H9 (cell line): Measurements from ENCODE around the gene BMP7. TPM values are rescaled to one million over a fixed set of nuclear protein-coding genes. Genes with fewer than 3 reads are reported as not detected.

Experiments
- DNase-seq: peaks from one replicate; pipeline ENCODE4 v3.0.0-alpha.2; 2017
- H2AFZ ChIP-seq: one replicate; pipeline ENCODE4 v1.6.1; 2013; ENCODE audit warnings: mild to moderate bottlenecking, low read length, control low read depth, moderate library complexity
- H2AK5ac ChIP-seq: 2 replicates; pipeline ENCODE4 v1.6.1; 2013; ENCODE audit warnings: low read length, control low read depth, mixed read lengths; ENCODE audit not compliant: insufficient read length
- H2BK120ac ChIP-seq: one replicate; pipeline ENCODE4 v1.6.1; 2013; ENCODE audit warnings: low read depth, mild to moderate bottlenecking, low read length, control low read depth, inconsistent platforms; ENCODE audit not compliant: poor library complexity, severe bottlenecking
- H2BK12ac ChIP-seq: 2 replicates; pipeline ENCODE4 v1.6.1; 2013; ENCODE audit warnings: low read length, control low read depth, mixed read lengths, low read depth; ENCODE audit not compliant: insufficient read length
- H2BK15ac ChIP-seq: 2 replicates; pipeline ENCODE4 v1.6.1; 2013; ENCODE audit warnings: low read depth, low read length, control low read depth
- H2BK20ac ChIP-seq: one replicate; pipeline ENCODE4 v1.6.1; 2013; ENCODE audit warnings: low read depth, mild to moderate bottlenecking, low read length, control low read depth, inconsistent platforms; ENCODE audit not compliant: poor library complexity, severe bottlenecking
- H2BK5ac ChIP-seq: 2 replicates; pipeline ENCODE4 v1.6.1; 2013; ENCODE audit warnings: low read length, control low read depth, mixed read lengths; ENCODE audit not compliant: insufficient read length
- H3K14ac ChIP-seq: 2 replicates; pipeline ENCODE4 v1.6.1; 2013; ENCODE audit warnings: low read length, control low read depth; ENCODE audit not compliant: insufficient read depth
- H3K18ac ChIP-seq: 2 replicates; pipeline ENCODE4 v1.6.1; 2013; ENCODE audit warnings: low read depth, mild to moderate bottlenecking, mixed read lengths, low read length, control low read depth; ENCODE audit not compliant: insufficient read length
- H3K23ac ChIP-seq: 2 replicates; pipeline ENCODE4 v1.6.1; 2013; ENCODE audit warnings: low read length, control low read depth, mixed read lengths, low read depth; ENCODE audit not compliant: insufficient read length
- H3K23me2 ChIP-seq: 2 replicates; pipeline ENCODE4 v1.6.1; 2013; ENCODE audit warnings: low read depth, mild to moderate bottlenecking, mixed read lengths, low read length, control low read depth; ENCODE audit not compliant: insufficient read length, poor library complexity, severe bottlenecking
- H3K27ac ChIP-seq: 2 replicates; pipeline ENCODE4 v1.5.1; 2013; ENCODE audit warnings: low read length, control low read depth, mixed read lengths, low read depth; ENCODE audit not compliant: insufficient read length
- H3K27me3 ChIP-seq: 2 replicates; pipeline ENCODE4 v1.6.1; 2013; ENCODE audit warnings: low read length, control low read depth, inconsistent platforms; ENCODE audit not compliant: insufficient read depth
- H3K4ac ChIP-seq: 2 replicates; pipeline ENCODE4 v1.6.1; 2013; ENCODE audit warnings: low read depth, mild to moderate bottlenecking, control low read depth, inconsistent platforms, low read length, moderate library complexity
- H3K4me1 ChIP-seq: 2 replicates; pipeline ENCODE4 v1.6.1; 2013; ENCODE audit warnings: low read length, control low read depth, inconsistent platforms; ENCODE audit not compliant: insufficient read depth
- H3K4me2 ChIP-seq: 2 replicates; pipeline ENCODE4 v1.6.1; 2013; ENCODE audit warnings: low read length, control low read depth, mixed read lengths; ENCODE audit not compliant: insufficient read length, insufficient read depth
- H3K56ac ChIP-seq: 2 replicates; pipeline ENCODE4 v1.6.1; 2013; ENCODE audit warnings: low read depth, mild to moderate bottlenecking, mixed read lengths, low read length, control low read depth; ENCODE audit not compliant: insufficient read length
- H3K79me1 ChIP-seq: 2 replicates; pipeline ENCODE4 v1.6.1; 2013; ENCODE audit warnings: low read depth, mild to moderate bottlenecking, moderate library complexity, low read length, control low read depth, inconsistent platforms; ENCODE audit not compliant: insufficient read depth, poor library complexity, severe bottlenecking
- H3K79me2 ChIP-seq: 2 replicates; pipeline ENCODE4 v1.6.1; 2013; ENCODE audit warnings: low read length, control low read depth, inconsistent platforms; ENCODE audit not compliant: insufficient read depth
- H3K9ac ChIP-seq: 2 replicates; pipeline ENCODE4 v1.6.1; 2013; ENCODE audit warnings: low read length, control low read depth, mixed read lengths; ENCODE audit not compliant: insufficient read length; ENCODE audit errors: extremely low read depth
- H3K9me3 ChIP-seq: one replicate; pipeline ENCODE4 v1.6.1; 2013; ENCODE audit warnings: low read depth, low read length, inconsistent platforms; ENCODE audit not compliant: control insufficient read depth
- H3T11ph ChIP-seq: one replicate; pipeline ENCODE4 v1.6.1; 2013; ENCODE audit warnings: mild to moderate bottlenecking, low read length, control low read depth, inconsistent platforms
- H4K20me1 ChIP-seq: one replicate; pipeline ENCODE4 v1.6.1; 2013; ENCODE audit not compliant: control insufficient read depth, insufficient read length, insufficient read depth
- H4K5ac ChIP-seq: 2 replicates; pipeline ENCODE4 v1.6.1; 2013; ENCODE audit warnings: low read depth, mild to moderate bottlenecking, mixed read lengths, low read length, control low read depth; ENCODE audit not compliant: insufficient read length
- H4K8ac ChIP-seq: replicated peaks from 2 replicates; pipeline ENCODE4 v1.6.1; 2013; ENCODE audit warnings: low read length, control low read depth, mixed read lengths, low read depth; ENCODE audit not compliant: insufficient read length
- H4K91ac ChIP-seq: 2 replicates; pipeline ENCODE4 v1.6.1; 2013; ENCODE audit warnings: low read depth, mild to moderate bottlenecking, moderate library complexity, mixed read lengths, low read length, control low read depth; ENCODE audit not compliant: insufficient read length
- H3K27ac Mint-ChIP-seq, 3 experiments: 2 replicates in 2 of 3; 3 replicates in 1 of 3; pipeline ENCODE4 v1.8.0; 2020 to 2021; ENCODE audit warnings: mixed read lengths in 3 of 3, mild to moderate bottlenecking in 1 of 3, moderate library complexity in 1 of 3
- H3K27me3 Mint-ChIP-seq: 2 replicates; pipeline ENCODE4 v1.8.0; 2021; ENCODE audit warnings: low read depth, mild to moderate bottlenecking, moderate library complexity, mixed read lengths
- H3K36me3 Mint-ChIP-seq, 3 experiments: 2 replicates in 2 of 3; 3 replicates in 1 of 3; pipeline ENCODE4 v1.8.0; 2020 to 2021; ENCODE audit warnings: low read depth in 3 of 3, mixed read lengths in 3 of 3; ENCODE audit not compliant: insufficient read depth in 1 of 3
- H3K4me1 Mint-ChIP-seq, 2 experiments: 2 replicates each; pipeline ENCODE4 v1.8.0; 2020; ENCODE audit warnings: mixed read lengths in 2 of 2
- H3K4me3 Mint-ChIP-seq, 2 experiments: 2 replicates in 1 of 2; 3 replicates in 1 of 2; pipeline ENCODE4 v1.8.0; 2020 to 2021; ENCODE audit warnings: mild to moderate bottlenecking in 2 of 2, mixed read lengths in 2 of 2, moderate library complexity in 1 of 2
- H3K9me3 Mint-ChIP-seq, 2 experiments: 2 replicates in 1 of 2; 3 replicates in 1 of 2; pipeline ENCODE4 v1.8.0; 2020; ENCODE audit warnings: mild to moderate bottlenecking in 2 of 2, mixed read lengths in 2 of 2, moderate library complexity in 1 of 2
- WGBS: extraction: QIAGEN DNeasy Blood & Tissue Kit; methylation state at CpG from one replicate; pipeline ENCODE4 v1.1.7; 2013; ENCODE audit warnings: missing lambda C conversion rate, low lambda C conversion rate, mixed read lengths; ENCODE audit not compliant: insufficient read length; ENCODE audit errors: extremely low coverage; 5-methylcytosine and 5-hydroxymethylcytosine counted together
- total RNA-seq: library from RNA; stranded (reverse); gene quantifications from 2 replicates; pipeline ENCODE4 v1.2.1, GENCODE V29; 2021
- TF ChIP-seq, protein P1 (sequence below): fragments of 200-600 bp; sonication (generic); conservative IDR thresholded peaks from 3 replicates; pipeline ENCODE4 v1.8.0; 2021; ENCODE audit warnings: antibody characterized with exemption, mild to moderate bottlenecking

The BMP7 gene
- total RNA-seq, 1 experiment from 2014 or later, result 17.7 TPM

DNA sequence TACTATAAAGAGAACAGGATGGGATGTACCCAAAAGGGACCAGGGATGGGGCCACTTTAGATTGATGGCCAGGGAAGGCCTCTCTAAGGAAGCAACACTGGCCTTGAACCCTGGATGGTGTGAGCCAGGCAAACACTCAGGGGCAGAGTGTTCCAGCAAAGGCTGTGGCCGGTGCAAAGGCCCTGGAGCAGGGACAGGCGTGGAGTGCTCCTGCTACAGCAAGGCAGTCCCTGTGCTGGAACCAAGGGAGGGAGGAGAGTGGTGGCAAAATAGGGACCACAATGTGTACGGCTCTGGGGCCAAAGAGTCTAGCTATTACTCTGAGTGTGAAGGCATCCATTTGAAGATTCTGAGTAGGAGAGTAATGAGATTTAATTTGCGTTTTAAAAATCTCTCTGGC lies 131.6 kb downstream of the BMP7 start:
- Histone ChIP-seq H2BK12ac (no peak overlapping the region), H4K20me1 (no peaks in the 10 kb centered on the region), H3K79me1 (no peaks in the 10 kb centered on the region), H3K9me3 (no peaks in the 10 kb centered on the region), H4K5ac (no peak overlapping the region), H3K27ac (no peak overlapping the region), H3K9ac (no peak overlapping the region), H2BK15ac (no peak overlapping the region), H2BK120ac (no peak overlapping the region), H3K4me1 (no peaks in the 10 kb centered on the region), H2BK20ac (no peak overlapping the region), H2BK5ac (no peak overlapping the region), H3K18ac (no peak overlapping the region), H3K79me2 (no peaks in the 10 kb centered on the region), H4K91ac (no peak overlapping the region), H3K23ac (no peak overlapping the region), H3K56ac (no peak overlapping the region), H3K27me3 (no peaks in the 10 kb centered on the region), H3K23me2 (no peaks in the 10 kb centered on the region), H2AK5ac (no peak overlapping the region), H3T11ph (no peak overlapping the region), H3K4ac (no peak overlapping the region), H3K4me2 (no peak overlapping the region), H3K14ac (no peak overlapping the region), H4K8ac (no peak overlapping the region), H2AFZ (no peak overlapping the region)
- TF ChIP-seq, protein P1, sequence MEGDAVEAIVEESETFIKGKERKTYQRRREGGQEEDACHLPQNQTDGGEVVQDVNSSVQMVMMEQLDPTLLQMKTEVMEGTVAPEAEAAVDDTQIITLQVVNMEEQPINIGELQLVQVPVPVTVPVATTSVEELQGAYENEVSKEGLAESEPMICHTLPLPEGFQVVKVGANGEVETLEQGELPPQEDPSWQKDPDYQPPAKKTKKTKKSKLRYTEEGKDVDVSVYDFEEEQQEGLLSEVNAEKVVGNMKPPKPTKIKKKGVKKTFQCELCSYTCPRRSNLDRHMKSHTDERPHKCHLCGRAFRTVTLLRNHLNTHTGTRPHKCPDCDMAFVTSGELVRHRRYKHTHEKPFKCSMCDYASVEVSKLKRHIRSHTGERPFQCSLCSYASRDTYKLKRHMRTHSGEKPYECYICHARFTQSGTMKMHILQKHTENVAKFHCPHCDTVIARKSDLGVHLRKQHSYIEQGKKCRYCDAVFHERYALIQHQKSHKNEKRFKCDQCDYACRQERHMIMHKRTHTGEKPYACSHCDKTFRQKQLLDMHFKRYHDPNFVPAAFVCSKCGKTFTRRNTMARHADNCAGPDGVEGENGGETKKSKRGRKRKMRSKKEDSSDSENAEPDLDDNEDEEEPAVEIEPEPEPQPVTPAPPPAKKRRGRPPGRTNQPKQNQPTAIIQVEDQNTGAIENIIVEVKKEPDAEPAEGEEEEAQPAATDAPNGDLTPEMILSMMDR, result no peak
- Mint-ChIP-seq H3K27me3 (peaks cover 13% of the 10 kb centered on the region), H3K4me3 (no peak overlapping the region), H3K27ac (no peak overlapping the region), H3K9me3 (no peaks in the 10 kb centered on the region; a peak in 1 of 5 replicates), H3K36me3 (no peaks in the 10 kb centered on the region), H3K4me1 (peaks cover 2 to 7% of the 10 kb centered on the region in 2 experiments; a peak in 3 of 4 replicates)
- DNase-seq, result no peak
- WGBS, result no CpG with 5 or more reads among the region's 4 CpGs
